ENCODE measurements around the gene LIPK. TPM values are rescaled to one million over a fixed set of nuclear protein-coding genes. Genes with fewer than 3 reads are reported as not detected.
"Not testable (repeated sequence)": the region's sequence is repeated elsewhere in the genome, so short reads cannot be mapped to it uniquely, and the experiment has no call there.

Gene LIPK
- total RNA-seq, 1 experiment from 2014 or later = not detected

- H3K27me3 ChIP-seq (ENCODE audit: control insufficient read depth, insufficient read depth, low read length) = peaks cover 10% of the 10 kb centered on the region
- H3K36me3 ChIP-seq (replicated peaks; ENCODE audit: control insufficient read depth, insufficient read depth, low read length) = no peaks in the 10 kb centered on the region
- no peak overlapping the region for H3K4me3 ChIP-seq (ENCODE audit: insufficient read depth, low read depth, low read length)
- DNase-seq = no peak
These were observed 16.7 kb upstream of the LIPK start for GRCh38 chr10:88689366-88689765.

GRCh38 chr10:88693392-88694020, 12.5 kb upstream of the LIPK start:
- DNase-seq = no peak
- Histone ChIP-seq H3K36me3 (replicated peaks; ENCODE audit: control insufficient read depth, insufficient read depth, low read length) (no peaks in the 10 kb centered on the region), H3K27me3 (ENCODE audit: control insufficient read depth, insufficient read depth, low read length) (peaks cover 37% of the 10 kb centered on the region)

GRCh38 chr10:88702848-88703597, 3.0 kb upstream of the LIPK start:
- DNase-seq = peak; percentile 14
- peaks cover 83% of the 10 kb centered on the region for H3K27me3 ChIP-seq (ENCODE audit: control insufficient read depth, insufficient read depth, low read length)
- no peaks in the 10 kb centered on the region for H3K36me3 ChIP-seq (replicated peaks; ENCODE audit: control insufficient read depth, insufficient read depth, low read length)
- no peak overlapping the region for H3K4me3 ChIP-seq (ENCODE audit: insufficient read depth, low read depth, low read length)

More at GRCh38 chr10:88693392-88694020, 12.5 kb upstream of the LIPK start:
- no peak overlapping the region for H3K4me3 ChIP-seq (ENCODE audit: insufficient read depth, low read depth, low read length)

GRCh38 chr10:88707429-88708155, 1.5 kb downstream of the LIPK start:
- Histone ChIP-seq H3K27me3 (ENCODE audit: control insufficient read depth, insufficient read depth, low read length) (peaks cover 39% of the 10 kb centered on the region), H3K4me3 (ENCODE audit: insufficient read depth, low read depth, low read length) (no peak overlapping the region), H3K36me3 (replicated peaks; ENCODE audit: control insufficient read depth, insufficient read depth, low read length) (no peaks in the 10 kb centered on the region)
- DNase-seq = no peak

DNA sequence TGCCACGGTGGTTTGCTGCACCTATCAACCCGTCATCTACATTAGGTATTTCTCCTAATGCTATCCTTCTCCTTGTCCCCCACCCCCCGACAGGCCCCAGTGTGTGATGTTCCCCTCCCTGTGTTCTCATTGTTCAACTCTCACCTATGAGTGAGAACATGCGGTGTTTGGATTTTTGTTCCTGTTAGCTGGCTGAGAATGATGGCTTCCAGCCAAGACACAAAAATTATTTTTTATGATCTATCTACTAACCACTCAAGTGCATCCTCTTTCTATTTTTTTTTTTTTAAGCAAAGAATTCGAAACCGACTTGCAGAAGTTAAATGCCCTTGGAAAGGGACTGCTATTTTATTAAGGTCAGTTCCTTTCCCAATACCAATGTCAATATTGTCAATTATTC, 3.3 kb downstream of the LIPK start:
- not testable (repeated sequence) for H3K36me3 ChIP-seq (replicated peaks; ENCODE audit: control insufficient read depth, insufficient read depth, low read length); DNase-seq; H3K4me3 ChIP-seq (ENCODE audit: insufficient read depth, low read depth, low read length)
- H3K27me3 ChIP-seq (ENCODE audit: control insufficient read depth, insufficient read depth, low read length) = peaks cover 30% of the 10 kb centered on the region

GRCh38 chr10:88715517-88715916, 9.5 kb downstream of the LIPK start:
- no peaks in the 10 kb centered on the region for H3K36me3 ChIP-seq (replicated peaks; ENCODE audit: control insufficient read depth, insufficient read depth, low read length)
- no peak overlapping the region for H3K4me3 ChIP-seq (ENCODE audit: insufficient read depth, low read depth, low read length)
- DNase-seq = no peak
- H3K27me3 ChIP-seq (ENCODE audit: control insufficient read depth, insufficient read depth, low read length) = peaks cover 3% of the 10 kb centered on the region

- H3K36me3 ChIP-seq (replicated peaks; ENCODE audit: control insufficient read depth, insufficient read depth, low read length) = no peaks in the 10 kb centered on the region
- DNase-seq = no peak
- no peak overlapping the region for H3K4me3 ChIP-seq (ENCODE audit: insufficient read depth, low read depth, low read length)
- peaks cover 3% of the 10 kb centered on the region for H3K27me3 ChIP-seq (ENCODE audit: control insufficient read depth, insufficient read depth, low read length)
These were observed 15.3 kb downstream of the LIPK start for GRCh38 chr10:88721392-88721791.

DNA sequence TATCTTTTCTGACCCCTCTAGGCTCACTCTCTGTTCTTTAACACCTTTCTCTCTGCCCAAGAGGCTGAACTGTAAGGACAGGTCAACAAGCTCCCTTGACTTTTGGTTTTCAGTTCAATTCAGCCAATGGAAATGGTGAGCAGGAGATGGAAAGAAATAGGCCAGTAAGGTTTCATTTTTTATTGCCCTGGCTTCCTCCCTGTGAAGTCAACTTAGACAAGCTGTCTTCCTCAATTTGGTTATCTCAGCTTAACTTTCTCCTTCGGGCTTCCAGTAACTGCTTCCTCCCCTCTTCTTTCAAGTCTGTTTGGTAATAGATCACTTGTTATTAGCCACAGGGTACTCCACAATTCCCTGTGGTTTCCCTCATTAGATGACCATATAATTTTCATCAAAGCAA, 19.7 kb downstream of the LIPK start:
- Histone ChIP-seq H3K36me3 (replicated peaks; ENCODE audit: control insufficient read depth, insufficient read depth, low read length) (no peaks in the 10 kb centered on the region), H3K4me3 (ENCODE audit: insufficient read depth, low read depth, low read length) (no peak overlapping the region), H3K27me3 (ENCODE audit: control insufficient read depth, insufficient read depth, low read length) (peaks cover 5% of the 10 kb centered on the region)
- no peak for DNase-seq

DNA sequence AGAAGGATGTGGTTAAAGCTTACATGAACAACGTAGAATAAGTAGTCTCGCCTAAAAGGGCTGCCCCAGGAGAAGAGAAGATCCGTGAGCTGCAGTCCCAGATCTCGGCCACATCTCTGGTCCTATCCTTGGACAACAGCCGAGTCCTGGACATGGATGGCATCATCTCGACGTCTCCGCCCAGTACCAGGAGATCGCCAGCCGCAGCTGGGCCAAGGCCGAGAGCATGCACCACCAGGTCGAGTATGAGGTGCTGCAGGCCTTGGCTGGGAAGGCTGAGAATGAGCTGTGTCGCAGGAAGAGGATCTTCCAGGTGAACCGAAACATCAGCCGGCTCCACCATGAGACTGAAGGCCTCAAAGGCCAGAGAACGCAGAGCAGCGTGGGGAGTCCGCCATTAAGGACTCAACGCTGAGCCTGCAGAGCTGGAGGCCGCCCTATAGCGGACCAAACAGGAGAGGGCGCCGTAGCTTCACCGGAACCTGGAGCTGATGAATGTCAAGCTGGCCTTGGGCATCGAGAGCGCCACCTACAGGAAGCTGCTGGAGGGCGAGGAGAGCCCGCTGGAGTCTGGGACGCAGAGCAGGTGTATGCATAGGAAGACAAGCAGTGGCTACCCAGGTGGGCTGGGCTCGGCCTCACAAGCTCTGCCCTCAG, 22.2 kb downstream of the LIPK start:
- no peaks in the 10 kb centered on the region for H3K36me3 ChIP-seq (replicated peaks; ENCODE audit: control insufficient read depth, insufficient read depth, low read length)
- H3K27me3 ChIP-seq (ENCODE audit: control insufficient read depth, insufficient read depth, low read length) = peaks cover 5% of the 10 kb centered on the region
- no peak overlapping the region for H3K4me3 ChIP-seq (ENCODE audit: insufficient read depth, low read depth, low read length)
- peak; percentile 71 for DNase-seq

DNA sequence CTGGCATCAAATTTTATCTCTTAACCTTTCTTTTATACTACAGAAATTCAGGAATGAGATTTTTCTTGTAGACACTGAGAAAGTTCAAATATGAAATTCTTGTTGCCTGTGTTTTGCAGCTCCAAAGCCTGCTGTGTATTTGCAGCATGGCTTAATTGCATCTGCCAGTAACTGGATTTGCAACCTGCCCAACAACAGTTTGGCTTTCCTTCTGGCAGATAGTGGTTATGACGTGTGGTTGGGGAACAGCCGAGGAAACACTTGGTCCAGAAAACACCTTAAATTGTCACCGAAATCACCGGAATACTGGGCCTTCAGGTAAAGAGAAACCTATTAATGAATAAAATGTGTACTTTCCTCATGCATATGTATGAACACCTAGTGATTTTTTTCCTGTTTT, 24.8 kb downstream of the LIPK start:
- Histone ChIP-seq H3K4me3 (ENCODE audit: insufficient read depth, low read depth, low read length) (no peak overlapping the region), H3K27me3 (ENCODE audit: control insufficient read depth, insufficient read depth, low read length) (peaks cover 5% of the 10 kb centered on the region), H3K36me3 (replicated peaks; ENCODE audit: control insufficient read depth, insufficient read depth, low read length) (no peaks in the 10 kb centered on the region)
- DNase-seq = no peak

- Histone ChIP-seq H3K36me3 (replicated peaks; ENCODE audit: control insufficient read depth, insufficient read depth, low read length) (no peaks in the 10 kb centered on the region), H3K4me3 (ENCODE audit: insufficient read depth, low read depth, low read length) (no peak overlapping the region), H3K27me3 (ENCODE audit: control insufficient read depth, insufficient read depth, low read length) (peaks cover 5% of the 10 kb centered on the region)
- peak; percentile 18 for DNase-seq
These were observed 25.2 kb downstream of the LIPK start for GRCh38 chr10:88731296-88731695.

GRCh38 chr10:88733215-88733614, 27.2 kb downstream of the LIPK start:
- H3K4me3 ChIP-seq (ENCODE audit: insufficient read depth, low read depth, low read length) = no peak overlapping the region

GRCh38 chr10:88735661-88736060, 29.6 kb downstream of the LIPK start:
- Histone ChIP-seq H3K27me3 (ENCODE audit: control insufficient read depth, insufficient read depth, low read length) (no peaks in the 10 kb centered on the region), H3K36me3 (replicated peaks; ENCODE audit: control insufficient read depth, insufficient read depth, low read length) (no peaks in the 10 kb centered on the region), H3K4me3 (ENCODE audit: insufficient read depth, low read depth, low read length) (no peak overlapping the region)
- no peak for DNase-seq

More at GRCh38 chr10:88733215-88733614, 27.2 kb downstream of the LIPK start:
- no peaks in the 10 kb centered on the region for H3K36me3 ChIP-seq (replicated peaks; ENCODE audit: control insufficient read depth, insufficient read depth, low read length)
- H3K27me3 ChIP-seq (ENCODE audit: control insufficient read depth, insufficient read depth, low read length) = no peaks in the 10 kb centered on the region
- no peak for DNase-seq

- not testable (repeated sequence) for H3K36me3 ChIP-seq (replicated peaks; ENCODE audit: control insufficient read depth, insufficient read depth, low read length); DNase-seq
These were observed 35.9 kb downstream of the LIPK start for GRCh38 chr10:88741921-88742320.

More at GRCh38 chr10:88741921-88742320, 35.9 kb downstream of the LIPK start:
- H3K27me3 ChIP-seq (ENCODE audit: control insufficient read depth, insufficient read depth, low read length); H3K4me3 ChIP-seq (ENCODE audit: insufficient read depth, low read depth, low read length): not testable (repeated sequence)
